Tibial artery (tissue), 4 donors: ENCODE results near the gene PLSCR4.
A peak's percentile ranks its signal among the peaks of the same experiment; 100 is the strongest.

Experiments used
- DNase-seq, 2 donors: peaks; one replicate each; pipeline ENCODE4 v3.0.0-alpha.2; 2019
- H3K27ac ChIP-seq, 2 donors: fragments of 200-600 bp; sonication (generic) in 1 of 2; 1 replicate in 1 of 2; 2 replicates in 1 of 2; pipeline ENCODE4 v1.5.1; 2018 to 2019; ENCODE audit warnings: mild to moderate bottlenecking in 1 of 2
- H3K27me3 ChIP-seq, 2 donors: fragments of 200-600 bp; sonication (generic) in 1 of 2; one replicate each; pipeline versions ENCODE4 v1.5.1 to v1.6.0; 2016 to 2019
- H3K36me3 ChIP-seq, 3 donors: fragments of 200-600 bp; sonication (generic) in 2 of 3; one replicate each; pipeline ENCODE4 v1.5.1; 2016 to 2019; ENCODE audit warnings: mild to moderate bottlenecking in 2 of 3
- H3K4me1 ChIP-seq, 4 donors: fragments of 200-600 bp; sonication (generic) in 2 of 4; 1 replicate in 3 of 4; 2 replicates in 1 of 4; pipeline ENCODE4 v1.5.1; 2016 to 2019
- H3K4me3 ChIP-seq, 2 donors: fragments of 200-600 bp; sonication (generic) in 1 of 2; 1 replicate in 1 of 2; 2 replicates in 1 of 2; pipeline ENCODE4 v1.5.1; 2018 to 2019; ENCODE audit warnings: mild to moderate bottlenecking in 2 of 2
- H3K9me3 ChIP-seq, 3 donors: fragments of 200-600 bp; sonication (generic) in 1 of 3; one replicate each; pipeline ENCODE4 v1.5.1; 2016 to 2019
- intact Hi-C: fragments of 100-400 bp; cut with DNase I; formaldehyde crosslinking; loops from one replicate; pipeline ENCODE4 v1.15.0; 2023; ENCODE audit warnings: low total_unique reads
- TF ChIP-seq, protein P1 (sequence below), 2 experiments: fragments of 200-600 bp in 1 of 2; fragments of 450-650 bp in 1 of 2; IDR thresholded peaks; one replicate each; pipeline ENCODE4 v1.5.1; 2017 to 2019; ENCODE audit warnings: antibody characterized with exemption in 2 of 2, mild to moderate bottlenecking in 1 of 2, moderate library complexity in 1 of 2

Gene PLSCR4

DNA sequence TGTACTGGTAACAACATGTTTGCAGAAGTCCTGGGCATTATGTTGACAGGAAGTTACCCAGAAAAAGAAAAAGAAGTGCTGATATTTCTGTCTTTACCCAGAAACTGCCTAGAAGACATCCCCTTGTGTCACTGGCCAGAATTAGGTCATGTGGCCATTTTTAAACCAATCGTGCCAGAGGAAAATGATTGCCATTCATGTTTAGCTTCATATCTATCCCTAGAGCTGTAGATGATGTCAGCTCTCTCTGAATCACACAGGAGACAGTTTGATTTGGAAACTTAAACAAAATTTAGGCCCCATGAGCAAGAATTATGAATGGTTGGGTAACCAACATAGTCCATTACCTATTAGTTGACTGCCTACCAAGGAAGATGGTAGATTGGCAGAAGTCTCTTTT lies 81.0 kb downstream of the PLSCR4 start:
- TF ChIP-seq, protein P1, sequence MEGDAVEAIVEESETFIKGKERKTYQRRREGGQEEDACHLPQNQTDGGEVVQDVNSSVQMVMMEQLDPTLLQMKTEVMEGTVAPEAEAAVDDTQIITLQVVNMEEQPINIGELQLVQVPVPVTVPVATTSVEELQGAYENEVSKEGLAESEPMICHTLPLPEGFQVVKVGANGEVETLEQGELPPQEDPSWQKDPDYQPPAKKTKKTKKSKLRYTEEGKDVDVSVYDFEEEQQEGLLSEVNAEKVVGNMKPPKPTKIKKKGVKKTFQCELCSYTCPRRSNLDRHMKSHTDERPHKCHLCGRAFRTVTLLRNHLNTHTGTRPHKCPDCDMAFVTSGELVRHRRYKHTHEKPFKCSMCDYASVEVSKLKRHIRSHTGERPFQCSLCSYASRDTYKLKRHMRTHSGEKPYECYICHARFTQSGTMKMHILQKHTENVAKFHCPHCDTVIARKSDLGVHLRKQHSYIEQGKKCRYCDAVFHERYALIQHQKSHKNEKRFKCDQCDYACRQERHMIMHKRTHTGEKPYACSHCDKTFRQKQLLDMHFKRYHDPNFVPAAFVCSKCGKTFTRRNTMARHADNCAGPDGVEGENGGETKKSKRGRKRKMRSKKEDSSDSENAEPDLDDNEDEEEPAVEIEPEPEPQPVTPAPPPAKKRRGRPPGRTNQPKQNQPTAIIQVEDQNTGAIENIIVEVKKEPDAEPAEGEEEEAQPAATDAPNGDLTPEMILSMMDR (IDR thresholded peaks at IDR 0.05) = no peak
- intact Hi-C loops = no loop called here
- Histone ChIP-seq H3K4me3 (no peak overlapping the region), H3K9me3 (no peaks in the 10 kb centered on the region), H3K27me3 (no peaks in the 10 kb centered on the region), H3K36me3 (peaks cover 5 to 7% (median 6%) of the 10 kb centered on the region in 3 donors), H3K27ac (no peak overlapping the region), H3K4me1 (peaks cover 0 to 27% (median 21%) of the 10 kb centered on the region in 4 donors)
- DNase-seq = no peak

DNA sequence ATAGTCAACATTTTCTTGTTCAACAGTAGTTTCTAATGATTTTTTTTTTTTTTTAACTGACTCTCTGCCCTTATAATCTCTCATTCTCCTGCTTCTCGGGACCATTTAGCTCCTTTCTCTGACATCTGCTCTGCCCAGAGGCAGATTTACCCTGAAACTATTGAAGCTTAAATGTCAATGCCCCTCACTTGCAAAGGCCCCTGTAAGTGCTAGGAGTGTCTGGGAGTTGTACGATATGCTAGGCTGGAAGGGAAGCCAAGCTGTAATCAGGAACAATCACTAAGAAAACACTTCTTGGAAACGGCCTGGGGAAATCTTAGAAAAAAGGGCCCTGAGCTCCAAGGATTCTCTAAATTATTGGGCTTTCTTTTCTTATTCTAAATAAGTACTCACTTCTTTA lies 84.1 kb downstream of the PLSCR4 start:
- Histone ChIP-seq H3K36me3 (no peaks in the 10 kb centered on the region), H3K27me3 (no peaks in the 10 kb centered on the region), H3K4me1 (peaks cover 0 to 57% (median 35%) of the 10 kb centered on the region in 4 donors), H3K9me3 (no peaks in the 10 kb centered on the region), H3K27ac (peak overlapping the region; percentile 64 to 97), H3K4me3 (no peak overlapping the region)
- no peak for DNase-seq
- TF ChIP-seq, protein P1 (IDR thresholded peaks at IDR 0.05) = no peak
- intact Hi-C loops = no loop called here

DNA sequence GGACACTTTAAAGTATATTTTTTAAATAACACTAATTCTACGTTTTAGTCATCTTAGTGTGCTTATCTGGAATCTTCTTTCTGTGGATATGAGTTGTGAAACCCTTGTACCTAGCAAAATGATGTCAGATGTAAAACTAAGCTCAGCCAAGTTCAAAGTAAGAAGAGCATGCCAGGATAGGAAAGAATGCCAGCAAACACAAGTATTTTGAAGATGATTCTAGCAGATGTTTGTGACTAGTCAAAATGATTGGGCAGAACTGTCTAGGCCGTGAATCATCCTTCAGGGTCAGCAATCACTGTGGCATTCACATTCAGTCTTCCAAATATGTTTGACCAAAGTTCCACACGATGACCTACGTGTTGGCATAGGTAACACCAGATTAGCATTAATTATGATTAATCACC lies 84.5 kb downstream of the PLSCR4 start:
- Histone ChIP-seq H3K9me3 (no peaks in the 10 kb centered on the region), H3K4me1 (peaks cover 0 to 58% (median 35%) of the 10 kb centered on the region in 4 donors), H3K36me3 (no peaks in the 10 kb centered on the region), H3K27ac (peak overlapping the region; percentile 64 to 97), H3K27me3 (no peaks in the 10 kb centered on the region), H3K4me3 (no peak overlapping the region)
- TF ChIP-seq, protein P1 (IDR thresholded peaks at IDR 0.05) = no peak
- intact Hi-C loops = no loop called here
- DNase-seq = no peak

DNA sequence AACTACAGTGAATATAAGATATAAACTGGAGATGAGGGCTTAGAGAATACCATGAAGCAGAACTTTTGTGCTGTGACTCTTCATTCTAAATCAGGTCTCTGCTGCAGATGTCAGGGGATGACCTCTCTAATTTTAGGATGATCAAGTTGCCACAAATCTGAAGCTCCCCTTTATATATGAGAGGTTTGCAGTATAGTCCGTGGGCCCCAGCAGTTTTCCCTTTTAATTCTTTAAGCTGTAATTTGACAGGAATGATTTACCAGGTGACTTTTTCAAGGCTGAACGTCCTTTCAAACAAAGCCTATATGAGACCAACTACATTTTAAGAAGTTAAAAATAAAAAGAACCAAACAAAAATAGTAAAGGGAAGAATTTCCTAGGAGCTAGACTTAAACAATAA lies 85.0 kb downstream of the PLSCR4 start:
- no peaks in the 10 kb centered on the region for H3K36me3 ChIP-seq
- no peaks in the 10 kb centered on the region for H3K27me3 ChIP-seq
- peak overlapping the region; percentile 64 to 97 for H3K27ac ChIP-seq
- H3K4me3 ChIP-seq = no peak overlapping the region
- no peak for DNase-seq
- intact Hi-C loops = no loop called here
- peaks cover 0 to 58% (median 35%) of the 10 kb centered on the region in 4 donors for H3K4me1 ChIP-seq
- no peaks in the 10 kb centered on the region for H3K9me3 ChIP-seq
- TF ChIP-seq, protein P1 (IDR thresholded peaks at IDR 0.05) = no peak

DNA sequence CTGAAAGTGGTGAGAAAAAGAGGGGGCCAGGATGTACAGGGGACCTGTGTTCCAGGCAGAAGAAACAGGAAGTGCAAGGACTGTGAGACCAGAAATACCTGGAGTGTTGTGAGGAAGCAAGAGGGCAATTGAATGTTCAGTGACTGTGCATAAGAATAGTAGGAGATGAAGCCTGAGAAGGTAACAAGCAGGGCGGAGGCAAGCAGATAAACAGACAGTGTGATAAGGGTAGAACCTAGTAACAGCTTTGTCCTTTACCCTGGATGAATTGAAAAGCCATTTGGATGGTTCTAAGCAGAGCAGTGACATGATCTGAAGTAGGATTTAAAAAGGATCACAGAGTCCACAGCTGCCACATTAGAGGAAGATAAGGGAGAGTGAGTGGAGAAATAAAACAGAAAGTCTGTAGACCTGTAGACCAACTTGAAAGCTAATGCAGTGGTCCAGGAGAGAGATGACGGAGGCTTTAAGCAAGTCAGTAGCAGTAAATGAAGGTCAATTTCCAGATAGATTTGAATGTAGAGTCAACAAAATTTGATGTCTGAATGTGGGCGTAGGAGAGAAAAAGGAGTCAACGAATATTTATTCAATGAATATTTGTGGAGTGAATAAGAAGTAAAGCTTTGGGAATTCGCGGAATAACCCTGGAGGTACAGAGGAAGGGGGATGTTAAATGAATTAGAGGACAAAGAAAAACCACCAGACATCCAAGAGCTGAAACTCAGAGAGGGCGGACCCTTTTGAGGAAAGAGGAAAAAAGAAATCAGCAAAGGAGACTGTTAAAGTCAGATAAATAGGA lies 85.7 kb downstream of the PLSCR4 start:
- peaks cover 0 to 58% (median 35%) of the 10 kb centered on the region in 4 donors for H3K4me1 ChIP-seq
- H3K36me3 ChIP-seq = no peaks in the 10 kb centered on the region
- peak overlapping the region; percentile 64 to 97 for H3K27ac ChIP-seq
- TF ChIP-seq, protein P1 (IDR thresholded peaks at IDR 0.05) = no peak
- no peaks in the 10 kb centered on the region for H3K27me3 ChIP-seq
- H3K4me3 ChIP-seq = no peak overlapping the region
- intact Hi-C loops = no loop called here
- DNase-seq = no peak
- no peaks in the 10 kb centered on the region for H3K9me3 ChIP-seq
